ENCODE measurements around the gene PDCL2.

DNA sequence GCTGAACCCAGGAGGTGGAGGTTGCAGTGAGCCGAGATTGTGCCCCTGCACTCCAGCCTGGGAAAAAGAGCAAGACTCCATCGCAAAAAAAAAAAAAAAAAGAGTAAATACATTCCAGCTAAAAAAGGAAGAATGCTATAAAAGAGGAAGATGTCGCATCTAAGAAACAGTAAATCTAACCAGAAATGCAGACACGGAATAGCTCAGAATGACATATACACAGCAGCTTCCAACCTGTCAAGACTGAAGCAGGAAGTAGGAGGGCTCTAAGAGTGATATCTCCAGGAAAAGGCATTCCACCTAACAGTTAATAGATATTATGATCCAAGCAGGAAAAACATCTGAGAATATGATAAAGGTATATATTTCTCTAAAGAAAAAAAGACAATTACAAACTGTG, 61.4 kb downstream of the PDCL2 start:
- no peak for TF ChIP-seq EZH2 (IDR thresholded peaks at IDR 0.05; ENCODE audit: insufficient read depth, poor library complexity, severe bottlenecking)
- TF ChIP-seq EZH2phosphoT487 (IDR thresholded peaks at IDR 0.05; ENCODE audit: insufficient read depth, low read depth), result no peak
